Cardiac septum (tissue), 1 donor: ENCODE results near the gene EFHB. TPM values are rescaled to one million over a fixed set of nuclear protein-coding genes. Genes with fewer than 3 reads are reported as not detected.
"Not testable (repeated sequence)": the region's sequence is repeated elsewhere in the genome, so short reads cannot be mapped to it uniquely, and the experiment has no call there.

Experiments used
- DNase-seq: peaks from one replicate; pipeline ENCODE4 v3.0.0-alpha.2; 2020; ENCODE audit warnings: low spot score
- intact Hi-C: fragments of 100-400 bp; cut with DNase I; formaldehyde crosslinking; loops from one replicate; pipeline ENCODE4 v1.14.0; 2022
- total RNA-seq: library from RNA; stranded (reverse); fragmentation: NEBNext Ultra II Directional; extraction: Animal tissue kit (Norgen Biotek cat#: 25700); gene quantifications from one replicate; pipeline ENCODE4 v1.2.1, GENCODE V29; 2021
- donor health status: DM: no; HTN: no; CAD: no.

The EFHB gene
- total RNA-seq, 1 donor from 2014 or later: 0.59 TPM

DNA sequence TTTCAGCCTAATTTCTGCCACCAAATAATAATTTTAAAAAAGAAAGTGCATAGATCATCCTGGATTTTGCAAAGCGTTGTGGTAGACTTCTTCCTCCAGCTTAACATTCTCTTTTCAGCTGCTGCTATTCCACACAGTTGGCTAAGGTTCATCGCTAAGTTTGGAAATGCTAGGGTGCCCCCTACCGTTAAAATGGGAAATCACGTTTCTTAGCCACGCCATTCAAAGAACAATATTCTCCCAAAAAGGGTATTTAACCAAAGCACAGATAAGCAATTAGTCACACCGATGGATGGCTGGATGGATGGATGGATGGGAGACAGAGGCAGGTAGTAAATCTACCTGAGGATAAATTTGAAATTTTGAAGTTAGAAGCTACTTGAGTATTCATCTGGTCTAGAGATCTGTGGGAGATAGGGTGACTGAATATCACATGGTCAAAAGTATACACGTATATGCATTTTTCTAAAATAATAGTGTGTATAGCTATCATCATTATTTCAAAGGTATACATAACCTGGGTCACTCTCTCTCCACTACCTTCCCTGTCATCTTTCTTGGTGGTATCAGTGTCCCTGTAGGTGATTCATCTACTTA is 67.2 kb downstream of the EFHB start:
- intact Hi-C loops: loop anchor here (5.0 kb wide), 2 partner anchors 520 to 800 kb away; no protein-coding TSS in a partner anchor
- DNase-seq: no peak

GRCh38 chr3:19855318-19855717 is 78.7 kb downstream of the EFHB start:
- intact Hi-C loops, DNase-seq: not testable (repeated sequence)

GRCh38 chr3:19846609-19847008 is 87.4 kb downstream of the EFHB start:
- intact Hi-C loops, DNase-seq: not testable (repeated sequence)

Other genes starting within 250 kb of the EFHB start
- gene RAB5A, start 12.9 kb upstream of the EFHB start, total RNA-seq: 66.0 TPM
- gene PP2D1, start 78.0 kb upstream of the EFHB start, total RNA-seq: not detected
- gene KAT2B, start 106.2 kb upstream of the EFHB start, total RNA-seq: 51.3 TPM